HepG2 (cell line): ENCODE results near the gene CSTF3.

Source experiments
- FOXA3 ChIP-seq: IDR thresholded peaks from 2 replicates; pipeline ENCODE4 v1.6.1; 2016; ENCODE audit warnings: missing genetic modification reagents, missing compliant biosample characterization
- KAT8 ChIP-seq: IDR thresholded peaks from 2 replicates; pipeline ENCODE4 v1.6.1; 2016; ENCODE audit warnings: missing genetic modification reagents, missing compliant biosample characterization
- NR2C2 ChIP-seq: sonication (generic); formaldehyde crosslinking; IDR thresholded peaks from 2 replicates; pipeline ENCODE4 v1.4.0; 2020; ENCODE audit warnings: missing genetic modification reagents, mild to moderate bottlenecking, moderate library complexity, borderline replicate concordance
- POLR2A ChIP-seq, 2 experiments: IDR thresholded peaks; 2 replicates each; pipeline ENCODE4 v1.6.1; 2011; ENCODE audit warnings: low read depth in 2 of 2, low read length in 2 of 2, mild to moderate bottlenecking in 1 of 2, moderate library complexity in 1 of 2; ENCODE audit not compliant: insufficient read depth in 1 of 2
- RNF2 ChIP-seq: fragments of 450-650 bp; conservative IDR thresholded peaks from 2 replicates; pipeline ENCODE4 v1.6.1; 2016; ENCODE audit warnings: low read depth
- SMARCE1 ChIP-seq: fragments of 450-650 bp; IDR thresholded peaks from 2 replicates; pipeline ENCODE4 v1.6.1; 2017; ENCODE audit warnings: borderline replicate concordance
- TF ChIP-seq, protein P1 (sequence below): sonication (generic); formaldehyde crosslinking; IDR thresholded peaks from 2 replicates; pipeline ENCODE4 v1.5.0; 2020; ENCODE audit warnings: mild to moderate bottlenecking, missing genetic modification reagents, moderate library complexity

DNA sequence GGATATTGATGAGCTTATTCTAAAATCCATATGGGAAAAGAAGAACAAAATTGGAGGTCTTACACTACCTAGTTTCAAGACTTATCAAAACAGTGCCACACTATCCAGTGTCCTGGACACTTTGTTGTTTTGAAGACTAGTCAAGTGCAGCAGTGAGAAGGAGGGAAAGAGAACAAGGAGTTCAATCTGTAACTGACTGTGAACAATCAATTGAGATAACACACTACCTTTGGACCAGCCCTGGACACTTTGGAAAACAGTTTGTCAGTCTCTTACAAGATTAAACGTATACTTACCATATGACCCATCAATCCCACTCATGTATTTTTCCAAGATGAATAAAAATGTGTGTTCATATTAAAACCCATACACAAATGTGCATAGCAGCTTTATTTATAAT lies 10.0 kb upstream of the CSTF3 start:
- no peak for TF ChIP-seq POLR2A (IDR thresholded peaks at IDR 0.05; ENCODE audit: insufficient read depth in 1 of 2, low read depth in 2 of 2, low read length in 2 of 2)
- no peak for TF ChIP-seq RNF2
- no peak for TF ChIP-seq KAT8 (CRISPR knock-in tag)
- TF ChIP-seq FOXA3 (CRISPR knock-in tag) = no peak
- TF ChIP-seq, protein P1, sequence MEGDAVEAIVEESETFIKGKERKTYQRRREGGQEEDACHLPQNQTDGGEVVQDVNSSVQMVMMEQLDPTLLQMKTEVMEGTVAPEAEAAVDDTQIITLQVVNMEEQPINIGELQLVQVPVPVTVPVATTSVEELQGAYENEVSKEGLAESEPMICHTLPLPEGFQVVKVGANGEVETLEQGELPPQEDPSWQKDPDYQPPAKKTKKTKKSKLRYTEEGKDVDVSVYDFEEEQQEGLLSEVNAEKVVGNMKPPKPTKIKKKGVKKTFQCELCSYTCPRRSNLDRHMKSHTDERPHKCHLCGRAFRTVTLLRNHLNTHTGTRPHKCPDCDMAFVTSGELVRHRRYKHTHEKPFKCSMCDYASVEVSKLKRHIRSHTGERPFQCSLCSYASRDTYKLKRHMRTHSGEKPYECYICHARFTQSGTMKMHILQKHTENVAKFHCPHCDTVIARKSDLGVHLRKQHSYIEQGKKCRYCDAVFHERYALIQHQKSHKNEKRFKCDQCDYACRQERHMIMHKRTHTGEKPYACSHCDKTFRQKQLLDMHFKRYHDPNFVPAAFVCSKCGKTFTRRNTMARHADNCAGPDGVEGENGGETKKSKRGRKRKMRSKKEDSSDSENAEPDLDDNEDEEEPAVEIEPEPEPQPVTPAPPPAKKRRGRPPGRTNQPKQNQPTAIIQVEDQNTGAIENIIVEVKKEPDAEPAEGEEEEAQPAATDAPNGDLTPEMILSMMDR (CRISPR knock-in tag) = no peak
- no peak for TF ChIP-seq NR2C2 (CRISPR knock-in tag)
- TF ChIP-seq SMARCE1 = no peak
